Astrocyte (in vitro differentiated cells and primary cell): ENCODE data around the gene KIF20B. TPM values are rescaled to one million over a fixed set of nuclear protein-coding genes. Genes with fewer than 3 reads are reported as not detected.

Source experiments
- DNase-seq: peaks from one replicate; pipeline ENCODE4 v3.0.0-alpha.2; 2010; ENCODE audit warnings: low read depth
- FAIRE-seq: peaks from 2 replicates; lab custom pipeline; 2011; peaks lifted over from hg19 to GRCh38; lab: Jason Lieb, UNC
- H2AFZ ChIP-seq: 2 replicates; pipeline ENCODE4 v1.6.0; 2012; ENCODE audit warnings: low read depth, low read length, inconsistent platforms
- H3K27ac ChIP-seq: 2 replicates; pipeline ENCODE4 v1.5.1; 2011; ENCODE audit warnings: low read depth, low read length, inconsistent platforms
- H3K27me3 ChIP-seq: 2 replicates; pipeline ENCODE4 v1.6.0; 2011; ENCODE audit warnings: low read length, inconsistent platforms; ENCODE audit not compliant: insufficient read depth
- H3K36me3 ChIP-seq: 2 replicates; pipeline ENCODE4 v1.5.1; 2011; ENCODE audit warnings: low read length, inconsistent platforms; ENCODE audit not compliant: insufficient read depth
- H3K4me1 ChIP-seq: 2 replicates; pipeline ENCODE4 v1.5.1; 2011; ENCODE audit warnings: low read length, inconsistent platforms; ENCODE audit not compliant: insufficient read depth
- H3K4me2 ChIP-seq: 2 replicates; pipeline ENCODE4 v1.6.0; 2012; ENCODE audit warnings: low read length, inconsistent platforms
- H3K4me3 ChIP-seq: 2 replicates; pipeline ENCODE4 v1.5.1; 2011; ENCODE audit warnings: low read depth, mild to moderate bottlenecking, low read length, inconsistent platforms; ENCODE audit not compliant: insufficient read depth
- H3K79me2 ChIP-seq: 2 replicates; pipeline ENCODE4 v1.6.0; 2012; ENCODE audit warnings: mild to moderate bottlenecking, low read length, inconsistent platforms; ENCODE audit not compliant: insufficient read depth
- H3K9ac ChIP-seq: 2 replicates; pipeline ENCODE4 v1.6.0; 2012; ENCODE audit warnings: mild to moderate bottlenecking, low read length, inconsistent platforms
- H3K9me3 ChIP-seq: 2 replicates; pipeline ENCODE4 v1.5.1; 2012; ENCODE audit warnings: low read depth, mild to moderate bottlenecking, low read length, inconsistent platforms; ENCODE audit not compliant: insufficient read depth
- H4K20me1 ChIP-seq: 2 replicates; pipeline ENCODE4 v1.6.0; 2012; ENCODE audit warnings: low read length, inconsistent platforms; ENCODE audit not compliant: insufficient read depth
- H3K27ac Mint-ChIP-seq: one replicate; pipeline ENCODE4 v1.8.0; 2021; ENCODE audit warnings: mild to moderate bottlenecking, mixed read lengths; ENCODE audit not compliant: unreplicated experiment
- H3K27me3 Mint-ChIP-seq: one replicate; pipeline ENCODE4 v1.8.0; 2021; ENCODE audit warnings: low read depth, mixed read lengths; ENCODE audit not compliant: unreplicated experiment
- H3K36me3 Mint-ChIP-seq: one replicate; pipeline ENCODE4 v1.8.0; 2021; ENCODE audit warnings: low read depth, mixed read lengths; ENCODE audit not compliant: unreplicated experiment
- H3K4me1 Mint-ChIP-seq: one replicate; pipeline ENCODE4 v1.8.0; 2021; ENCODE audit warnings: low read depth, mixed read lengths; ENCODE audit not compliant: unreplicated experiment
- H3K4me3 Mint-ChIP-seq: one replicate; pipeline ENCODE4 v1.8.0; 2021; ENCODE audit warnings: mild to moderate bottlenecking, moderate library complexity, mixed read lengths; ENCODE audit not compliant: unreplicated experiment
- H3K9me3 Mint-ChIP-seq: one replicate; pipeline ENCODE4 v1.8.0; 2021; ENCODE audit warnings: mild to moderate bottlenecking, mixed read lengths; ENCODE audit not compliant: unreplicated experiment
- CTCF ChIP-seq: IDR thresholded peaks from 2 replicates; pipeline ENCODE4 v1.5.1; 2011; ENCODE audit warnings: low read depth, mild to moderate bottlenecking, inconsistent platforms, low read length, moderate library complexity; ENCODE audit not compliant: insufficient read depth
- EZH2 ChIP-seq: IDR thresholded peaks from 2 replicates; pipeline ENCODE4 v1.6.1; 2012; ENCODE audit warnings: mild to moderate bottlenecking, low read length, inconsistent platforms; ENCODE audit not compliant: insufficient read depth
- total RNA-seq: library from RNA; stranded (reverse); gene quantifications from 2 replicates; pipeline ENCODE4 v1.2.1, GENCODE V29; 2021

The KIF20B gene
- total RNA-seq, 1 donor from 2014 or later, result 7.1 TPM

DNA sequence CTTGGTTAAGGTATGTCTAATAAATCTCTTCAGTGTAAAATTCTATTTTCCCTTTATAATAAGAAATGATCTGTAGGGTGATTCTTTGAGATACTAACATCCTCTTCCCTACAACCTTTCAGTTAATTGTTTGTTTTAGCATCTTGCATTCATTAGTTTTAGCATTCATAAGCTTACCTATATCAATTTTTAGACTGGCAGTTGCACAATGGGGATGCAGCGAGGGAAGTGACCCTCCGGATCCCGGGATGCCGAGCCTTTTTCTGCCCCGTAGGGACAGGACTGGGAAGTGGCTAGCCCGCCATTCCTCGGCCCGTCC lies 508 bp upstream of the KIF20B start:
- TF ChIP-seq EZH2 (no peak), CTCF (no peak)
- no peaks in the 10 kb centered on the region for H3K27me3 Mint-ChIP-seq
- DNase-seq (no peak), FAIRE-seq (no peak)
- Histone ChIP-seq H3K27ac (peak overlapping the region; percentile 86), H3K9me3 (no peaks in the 10 kb centered on the region), H3K4me1 (peaks cover 12% of the 10 kb centered on the region), H3K4me3 (peak overlapping the region; percentile 95), H3K79me2 (peaks cover 45% of the 10 kb centered on the region), H3K9ac (peak overlapping the region; percentile 92), H2AFZ (peak overlapping the region; percentile 96), H4K20me1 (no peaks in the 10 kb centered on the region), H3K4me2 (peak overlapping the region; percentile 92), H3K36me3 (no peaks in the 10 kb centered on the region), H3K27me3 (no peaks in the 10 kb centered on the region)
- peak overlapping the region; percentile 97 for H3K27ac Mint-ChIP-seq
- H3K9me3 Mint-ChIP-seq, result no peaks in the 10 kb centered on the region
- peak overlapping the region; percentile 98 for H3K4me3 Mint-ChIP-seq
- no peaks in the 10 kb centered on the region for H3K36me3 Mint-ChIP-seq
- peaks cover 10% of the 10 kb centered on the region for H3K4me1 Mint-ChIP-seq

DNA sequence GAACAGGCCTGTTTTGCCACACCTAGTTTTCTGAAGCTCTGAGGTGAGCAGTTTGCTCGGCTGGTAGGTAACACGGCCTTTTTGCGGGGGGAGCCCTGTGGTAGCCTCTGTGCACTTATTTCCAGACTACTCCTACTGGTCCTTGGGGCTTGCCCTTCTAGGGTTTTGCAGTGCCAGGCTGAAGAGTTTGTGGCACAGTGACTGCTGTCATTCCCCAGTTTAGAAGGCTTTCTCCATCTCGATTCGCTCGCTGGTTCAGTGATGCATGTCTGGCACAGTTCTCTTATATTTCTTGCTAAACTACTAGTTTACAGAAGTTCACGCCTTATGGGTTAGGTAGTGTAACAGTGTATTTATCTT lies 711 bp downstream of the KIF20B start:
- DNase-seq (no peak), FAIRE-seq (no peak)
- Mint-ChIP-seq H3K27me3 (no peaks in the 10 kb centered on the region), H3K4me1 (peaks cover 17% of the 10 kb centered on the region), H3K27ac (peak overlapping the region; percentile 97), H3K4me3 (peak overlapping the region; percentile 98), H3K9me3 (no peaks in the 10 kb centered on the region), H3K36me3 (no peaks in the 10 kb centered on the region)
- H3K9ac ChIP-seq, result peak overlapping the region; percentile 92
- H3K79me2 ChIP-seq, result peaks cover 57% of the 10 kb centered on the region
- no peaks in the 10 kb centered on the region for H3K9me3 ChIP-seq
- no peaks in the 10 kb centered on the region for H4K20me1 ChIP-seq
- H3K36me3 ChIP-seq, result no peaks in the 10 kb centered on the region
- peak overlapping the region; percentile 86 for H3K27ac ChIP-seq
- H3K4me3 ChIP-seq, result peak overlapping the region; percentile 95
- H3K4me1 ChIP-seq, result peaks cover 12% of the 10 kb centered on the region
- TF ChIP-seq CTCF, result no peak
- TF ChIP-seq EZH2, result no peak
- no peaks in the 10 kb centered on the region for H3K27me3 ChIP-seq
- H3K4me2 ChIP-seq, result peak overlapping the region; percentile 92
- peak overlapping the region; percentile 98 for H2AFZ ChIP-seq

DNA sequence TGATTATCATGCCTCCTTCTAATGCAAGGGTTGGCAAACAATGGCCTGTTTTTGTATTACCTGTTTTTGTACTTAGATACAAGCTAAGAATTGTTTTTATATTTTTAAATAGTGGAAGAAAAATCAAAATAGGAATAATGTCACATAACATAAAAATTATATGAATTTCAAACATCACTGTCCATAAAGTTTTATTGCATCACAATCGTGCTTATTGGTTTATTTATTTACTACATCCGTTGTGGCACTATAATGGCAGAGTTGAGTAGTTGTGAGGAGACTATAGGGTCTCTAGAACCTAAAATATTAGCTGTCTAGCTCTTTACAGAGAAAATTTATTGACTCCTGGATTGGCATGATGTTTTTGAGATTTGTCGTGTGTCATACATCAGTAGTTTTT lies 4.1 kb downstream of the KIF20B start:
- peaks cover 16% of the 10 kb centered on the region for H3K4me1 Mint-ChIP-seq
- no peak overlapping the region for H3K4me3 Mint-ChIP-seq
- Histone ChIP-seq H3K27me3 (no peaks in the 10 kb centered on the region), H3K9ac (no peak overlapping the region), H3K27ac (no peak overlapping the region), H3K9me3 (no peaks in the 10 kb centered on the region), H3K4me2 (peak overlapping the region; percentile 17), H3K79me2 (peaks cover 89% of the 10 kb centered on the region), H3K36me3 (no peaks in the 10 kb centered on the region), H4K20me1 (no peaks in the 10 kb centered on the region), H3K4me3 (no peak overlapping the region), H2AFZ (no peak overlapping the region), H3K4me1 (peaks cover 12% of the 10 kb centered on the region)
- no peaks in the 10 kb centered on the region for H3K9me3 Mint-ChIP-seq
- DNase-seq (no peak), FAIRE-seq (no peak)
- no peaks in the 10 kb centered on the region for H3K36me3 Mint-ChIP-seq
- TF ChIP-seq CTCF (no peak), EZH2 (no peak)
- no peak overlapping the region for H3K27ac Mint-ChIP-seq
- H3K27me3 Mint-ChIP-seq, result no peaks in the 10 kb centered on the region
